Activated CD4-positive, alpha-beta T cell treated with anti-CD3 and anti-CD28 coated beads, Interleukin-2, Interleukin-4, amounts not matched to agents 100 ng/mL and 50 ng/mL, durations not matched to agents 16 hours and 8 hours (primary cell): ENCODE results near the gene GRM4.

Experiments used
- DNase-seq: peaks from one replicate; pipeline ENCODE4 v3.0.0-alpha.2; 2020; ENCODE audit warnings: low spot score

GRM4 gene

GRCh38 chr6:33993653-33994471, 152.0 kb downstream of the GRM4 start:
- DNase-seq: no peak

GRCh38 chr6:33993091-33993490, 152.8 kb downstream of the GRM4 start:
- DNase-seq: no peak

GRCh38 chr6:33992191-33992590, 153.7 kb downstream of the GRM4 start:
- DNase-seq: no peak

- DNase-seq: no peak
Observed at GRCh38 chr6:33991610-33992009, 154.3 kb downstream of the GRM4 start.

GRCh38 chr6:33990061-33990541, 155.8 kb downstream of the GRM4 start:
- DNase-seq: no peak

- DNase-seq: no peak
Observed at GRCh38 chr6:33989016-33989854, 156.7 kb downstream of the GRM4 start.

- DNase-seq: no peak
Observed at GRCh38 chr6:33988121-33989015, 157.5 kb downstream of the GRM4 start.

GRCh38 chr6:33987531-33988021, 158.3 kb downstream of the GRM4 start:
- DNase-seq: no peak

- DNase-seq: no peak
Observed at GRCh38 chr6:33985947-33986346, 159.9 kb downstream of the GRM4 start.

- no peak for DNase-seq
Observed at GRCh38 chr6:33985313-33985751, 160.6 kb downstream of the GRM4 start.

GRCh38 chr6:33984466-33985312, 161.2 kb downstream of the GRM4 start:
- DNase-seq: no peak

GRCh38 chr6:33983721-33984465, 162.0 kb downstream of the GRM4 start:
- no peak for DNase-seq

GRCh38 chr6:33983109-33983716, 162.7 kb downstream of the GRM4 start:
- DNase-seq: no peak

- DNase-seq: no peak
Observed at GRCh38 chr6:33981861-33982260, 164.0 kb downstream of the GRM4 start.

- no peak for DNase-seq
Observed at GRCh38 chr6:33981421-33981820, 164.5 kb downstream of the GRM4 start.

GRCh38 chr6:33980176-33981175, 165.4 kb downstream of the GRM4 start:
- DNase-seq: no peak

- DNase-seq: no peak
Observed at GRCh38 chr6:33979750-33980149, 166.1 kb downstream of the GRM4 start.

GRCh38 chr6:33978412-33979150, 167.3 kb downstream of the GRM4 start:
- DNase-seq: no peak
